BJ (cell line): Measurements from ENCODE around the gene SCN2B. TPM values are rescaled to one million over a fixed set of nuclear protein-coding genes. Genes with fewer than 3 reads are reported as not detected.

ENCODE experiments used
- CTCF ChIA-PET: fragments of 350-600 bp; formaldehyde crosslinking; extraction: SDS; loops from one replicate; lab custom pipeline; 2021; ENCODE audit warnings: antibody characterized with exemption, inconsistent platforms; lab: Yijun Ruan, JAX
- POLR2A ChIA-PET: fragments of 300-600 bp; sonication (Branson Sonifier 250); formaldehyde crosslinking; extraction: SDS; loops from one replicate; lab custom pipeline; 2021; ENCODE audit warnings: antibody characterized with exemption; lab: Charles Lee
- DNase-seq: peaks from one replicate; pipeline ENCODE4 v3.0.0-alpha.2; 2011; ENCODE audit warnings: low read depth
- H3K27me3 ChIP-seq: 2 replicates; pipeline ENCODE4 v1.6.0; 2011; ENCODE audit warnings: low read length; ENCODE audit not compliant: control insufficient read depth, insufficient read depth
- H3K36me3 ChIP-seq: 2 replicates; pipeline ENCODE4 v1.5.1; 2011; ENCODE audit warnings: low read length; ENCODE audit not compliant: control insufficient read depth, insufficient read depth
- H3K4me3 ChIP-seq: 2 replicates; pipeline ENCODE4 v1.5.1; 2011; ENCODE audit warnings: low read depth, mild to moderate bottlenecking, control low read depth, low read length
- CTCF ChIP-seq: IDR thresholded peaks from 2 replicates; pipeline ENCODE4 v1.5.1; 2011; ENCODE audit warnings: low read depth, mild to moderate bottlenecking, control low read depth, inconsistent platforms, low read length, moderate library complexity; ENCODE audit not compliant: insufficient read depth
- polyA plus RNA-seq: library from polyadenylated mRNA; depleted of rRNA; stranded (reverse); fragments of >200 nt; gene quantifications from 2 replicates; pipeline ENCODE4 v1.2.3, GENCODE V29; 2011

Gene SCN2B
- polyA plus RNA-seq, 1 experiment: not detected

GRCh38 chr11:118169300-118170140 is 6.9 kb downstream of the SCN2B start:
- DNase-seq: no peak
- Histone ChIP-seq H3K27me3 (peaks cover 7% of the 10 kb centered on the region), H3K4me3 (no peak overlapping the region), H3K36me3 (no peaks in the 10 kb centered on the region)
- ChIA-PET POLR2A (no interaction called here), CTCF (interaction anchor here (1.1 to 8.3 kb wide), 5 partner anchors 12 to 25 kb away, joined by 3 to 161 read pairs (median 60); no protein-coding TSS in a partner anchor)
- no peak for TF ChIP-seq CTCF

GRCh38 chr11:118168751-118169150 is 7.7 kb downstream of the SCN2B start:
- peaks cover 5% of the 10 kb centered on the region; the same call in 1 of the 2 replicates for H3K27me3 ChIP-seq
- H3K36me3 ChIP-seq: no peaks in the 10 kb centered on the region
- no peak overlapping the region for H3K4me3 ChIP-seq
- POLR2A ChIA-PET: no interaction called here
- TF ChIP-seq CTCF: no peak
- no peak for DNase-seq
- CTCF ChIA-PET: interaction anchor here (0.8 to 8.3 kb wide), 3 partner anchors 13 to 137 kb away, joined by 3 to 161 read pairs (median 3); no protein-coding TSS in a partner anchor

- ChIA-PET POLR2A (no interaction called here), CTCF (interaction anchor here (0.8 to 8.3 kb wide), 4 partner anchors 13 to 138 kb away, joined by 3 to 161 read pairs (median 3); no protein-coding TSS in a partner anchor)
- Histone ChIP-seq H3K36me3 (no peaks in the 10 kb centered on the region), H3K27me3 (peaks cover 5% of the 10 kb centered on the region; the same call in 1 of the 2 replicates), H3K4me3 (no peak overlapping the region)
- no peak for DNase-seq
- TF ChIP-seq CTCF: no peak
These were observed 8.1 kb downstream of the SCN2B start for GRCh38 chr11:118168316-118168715.

GRCh38 chr11:118167906-118168305 is 8.5 kb downstream of the SCN2B start:
- CTCF ChIA-PET: interaction anchor here (0.6 to 8.3 kb wide), 3 partner anchors 23 to 314 kb away, joined by 3 to 161 read pairs (median 3); no protein-coding TSS in a partner anchor
- no peak for DNase-seq

More at GRCh38 chr11:118167906-118168305, 8.5 kb downstream of the SCN2B start:
- no peak overlapping the region for H3K4me3 ChIP-seq
- H3K36me3 ChIP-seq: no peaks in the 10 kb centered on the region
- TF ChIP-seq CTCF: no peak
- POLR2A ChIA-PET: no interaction called here
- H3K27me3 ChIP-seq: peaks cover 5% of the 10 kb centered on the region; the same call in 1 of the 2 replicates
